B cell (primary cell): ENCODE measurements around the gene TPCN2.
A peak's percentile ranks its signal among the peaks of the same experiment; 100 is the strongest.

Experiments
- CTCF ChIP-seq: fragments of 200-600 bp; IDR thresholded peaks from one replicate; pipeline ENCODE4 v1.8.0; 2022; ENCODE audit warnings: antibody characterized with exemption, mild to moderate bottlenecking
- EZH2 ChIP-seq: IDR thresholded peaks from 2 replicates; pipeline ENCODE4 v1.6.1; 2012; ENCODE audit warnings: borderline replicate concordance, low read depth, mild to moderate bottlenecking, moderate library complexity, low read length; ENCODE audit not compliant: insufficient read depth, poor library complexity, severe bottlenecking

GRCh38 chr11:69101115-69101791 is 52.5 kb downstream of the TPCN2 start:
- peak; percentile 99 for TF ChIP-seq CTCF
- TF ChIP-seq EZH2, result no peak
